Fibroblast of skin of right quadriceps (primary cell): Measurements from ENCODE around the gene CDH8.
"Not testable (repeated sequence)": the region's sequence is repeated elsewhere in the genome, so short reads cannot be mapped to it uniquely, and the experiment has no call there.

Source experiments
- DNase-seq: peaks from one replicate; pipeline ENCODE4 v3.0.0-alpha.2; 2013

Gene CDH8

DNA sequence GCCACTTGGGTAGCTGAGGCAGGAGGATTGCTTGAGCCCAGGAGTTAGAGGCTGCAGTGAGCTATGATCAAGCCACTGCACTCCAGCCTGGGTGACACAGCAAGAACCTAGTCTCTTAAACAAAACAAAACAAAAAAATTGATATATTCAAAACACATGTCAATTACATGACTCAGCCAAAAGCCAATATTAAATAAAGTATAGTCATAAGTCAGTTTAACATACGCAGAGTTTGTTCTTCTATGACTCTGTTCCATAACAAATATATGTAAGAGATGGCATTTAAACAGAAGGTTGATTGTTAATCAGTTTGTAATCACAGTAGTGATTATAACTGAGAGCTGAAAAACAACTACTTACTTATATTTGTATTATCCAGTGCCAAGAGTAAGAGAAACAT lies 106.5 kb downstream of the CDH8 start:
- no peak for DNase-seq

DNA sequence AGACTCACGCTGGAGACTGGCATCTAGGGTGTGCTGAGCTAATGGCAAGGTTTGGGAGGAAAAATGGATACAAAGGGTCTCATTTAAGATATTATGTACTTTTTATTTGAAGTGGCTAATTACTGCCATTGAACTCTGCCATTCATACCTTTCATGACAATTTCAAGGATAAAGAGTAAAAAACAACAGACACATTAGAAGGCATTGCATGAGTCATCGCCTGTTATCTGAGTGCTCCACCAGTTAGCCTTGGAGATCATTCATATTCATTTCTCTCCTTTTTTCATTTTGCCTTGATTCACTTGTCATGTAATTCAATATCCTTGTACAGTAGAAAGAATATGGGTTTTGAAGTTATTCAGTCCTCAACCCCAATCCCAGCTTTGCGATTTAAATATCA lies 109.5 kb downstream of the CDH8 start:
- DNase-seq, result no peak

DNA sequence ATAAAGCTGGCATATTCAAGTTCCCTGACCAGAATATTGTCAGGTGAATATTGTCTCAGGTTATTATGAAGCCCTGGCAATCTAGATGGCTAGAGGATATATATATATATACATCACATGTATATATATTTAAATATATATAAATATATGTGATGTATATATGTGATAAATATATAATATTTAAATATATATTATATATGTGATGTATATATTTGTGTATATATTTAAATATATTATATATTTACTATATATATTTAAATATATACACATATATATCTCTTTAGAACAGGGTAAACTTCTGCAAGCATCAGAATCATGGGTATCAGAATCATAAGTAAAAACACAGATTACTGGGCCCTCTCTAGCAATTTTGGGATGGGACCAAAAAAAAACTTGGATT lies 112.6 kb downstream of the CDH8 start:
- no peak for DNase-seq

DNA sequence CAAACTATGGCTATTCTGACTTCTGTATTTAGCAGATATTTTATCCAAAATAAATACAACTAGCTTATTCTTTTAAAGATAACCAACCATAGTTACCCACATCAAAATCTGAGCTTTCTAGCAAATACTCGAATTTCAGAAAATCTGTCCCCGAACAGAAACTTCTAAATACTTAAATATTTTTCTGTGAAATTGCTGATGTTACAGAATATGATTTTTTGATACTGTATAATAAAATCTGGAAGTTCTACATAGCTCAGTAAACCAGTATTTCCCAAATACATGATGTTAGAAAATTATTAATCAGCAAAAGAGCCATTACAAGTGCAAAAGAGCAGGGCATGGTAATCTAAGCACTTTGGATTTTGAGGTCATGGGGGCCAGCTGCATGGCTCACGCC lies 114.9 kb downstream of the CDH8 start:
- no peak for DNase-seq

DNA sequence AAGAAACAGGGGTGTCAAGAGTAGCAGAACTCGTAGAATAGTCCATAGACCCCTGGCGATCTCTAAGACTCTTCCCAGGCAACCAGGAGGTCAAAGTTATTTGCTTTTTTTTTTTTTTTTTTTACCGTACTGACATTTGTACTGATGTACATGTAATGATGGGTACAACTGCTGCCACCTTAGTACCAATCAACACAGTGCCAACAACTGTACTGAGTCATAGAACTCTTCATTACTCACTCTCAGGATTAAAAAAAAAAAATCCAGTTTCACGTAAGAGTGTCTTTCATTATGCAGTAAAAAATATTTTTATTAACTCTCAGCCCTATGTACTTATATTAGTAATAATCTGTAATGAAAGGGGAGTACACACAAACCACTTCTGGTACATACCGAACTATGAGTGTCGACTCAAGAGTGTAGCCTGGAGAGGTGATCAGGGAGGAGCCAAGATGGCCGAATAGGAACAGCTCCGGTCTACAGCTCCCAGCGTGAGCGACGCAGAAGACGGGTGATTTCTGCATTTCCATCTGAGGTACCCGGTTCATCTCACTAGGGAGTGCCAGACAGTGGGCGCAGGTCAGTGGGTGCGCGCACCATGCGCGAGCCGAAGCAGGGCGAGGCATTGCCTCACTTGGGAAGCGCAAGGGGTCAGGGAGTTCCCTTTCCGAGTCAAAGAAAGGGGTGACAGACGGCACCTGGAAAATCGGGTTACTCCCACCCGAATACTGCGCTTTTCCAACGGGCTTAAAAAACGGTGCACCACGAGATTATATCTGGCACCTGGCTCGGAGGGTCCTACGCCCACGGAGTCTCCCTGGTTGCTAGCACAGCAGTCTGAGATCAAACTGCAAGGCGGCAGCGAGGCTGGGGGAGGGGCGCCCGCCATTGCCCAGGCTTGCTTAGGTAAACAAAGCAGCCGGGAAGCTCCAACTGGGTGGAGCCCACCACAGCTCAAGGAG lies 118.1 kb downstream of the CDH8 start:
- not testable (repeated sequence) for DNase-seq

DNA sequence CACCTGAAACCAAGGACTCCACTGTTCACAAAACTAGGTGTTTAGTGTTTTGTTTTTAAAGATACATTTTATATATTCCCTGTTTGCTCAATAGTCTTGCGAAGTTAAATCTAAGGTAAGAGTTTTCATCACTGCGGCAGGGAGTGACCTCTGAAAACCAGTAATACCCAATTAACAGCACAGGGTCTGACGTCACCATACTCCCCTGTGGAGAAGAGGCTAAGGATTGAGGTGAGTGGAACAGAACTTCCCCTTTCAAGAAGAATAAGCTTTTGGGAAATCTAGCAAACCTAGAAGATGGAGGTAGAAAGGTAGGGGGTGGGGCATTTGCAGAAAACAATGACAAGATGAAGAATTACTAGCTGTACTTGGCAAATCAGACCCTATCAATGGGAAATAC lies 120.7 kb downstream of the CDH8 start:
- DNase-seq, result no peak

DNA sequence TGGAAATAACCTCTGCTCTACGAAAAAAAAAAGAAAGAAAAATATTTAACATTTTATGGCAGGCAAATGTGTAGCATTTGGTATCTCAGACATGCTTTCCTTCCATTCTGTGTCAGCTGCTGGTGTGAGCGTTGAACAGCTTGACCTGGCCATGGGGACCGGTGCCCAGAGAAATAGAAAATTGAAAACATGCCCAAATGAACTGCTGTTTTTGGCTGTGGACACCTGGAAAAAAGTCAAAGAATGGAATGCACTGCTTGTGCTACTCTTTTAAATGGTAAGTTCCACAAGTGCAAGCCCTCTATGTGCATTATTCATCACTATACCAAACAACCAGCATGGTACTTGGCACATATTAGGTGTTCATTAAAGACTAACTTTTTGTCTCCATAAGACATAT lies 127.2 kb downstream of the CDH8 start:
- peak; percentile 18 for DNase-seq

DNA sequence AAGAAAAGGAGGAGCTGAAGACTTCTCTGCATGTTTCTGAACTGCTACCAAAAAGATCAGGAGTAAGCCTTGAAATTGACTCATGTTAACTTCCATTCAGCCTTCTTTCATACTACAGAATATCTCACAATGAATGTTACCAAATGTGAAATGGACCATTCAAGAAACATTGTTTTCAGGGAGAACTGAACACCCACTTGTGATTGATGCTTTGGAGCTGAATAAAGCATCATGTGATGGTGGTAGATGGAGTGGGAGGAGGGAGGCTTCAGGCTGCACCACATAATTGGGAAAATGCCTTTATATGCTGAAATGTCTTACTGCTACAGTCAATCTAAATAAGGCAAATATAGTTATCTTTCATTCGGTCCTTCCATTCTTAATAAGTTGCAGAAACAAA lies 127.8 kb downstream of the CDH8 start:
- no peak for DNase-seq

DNA sequence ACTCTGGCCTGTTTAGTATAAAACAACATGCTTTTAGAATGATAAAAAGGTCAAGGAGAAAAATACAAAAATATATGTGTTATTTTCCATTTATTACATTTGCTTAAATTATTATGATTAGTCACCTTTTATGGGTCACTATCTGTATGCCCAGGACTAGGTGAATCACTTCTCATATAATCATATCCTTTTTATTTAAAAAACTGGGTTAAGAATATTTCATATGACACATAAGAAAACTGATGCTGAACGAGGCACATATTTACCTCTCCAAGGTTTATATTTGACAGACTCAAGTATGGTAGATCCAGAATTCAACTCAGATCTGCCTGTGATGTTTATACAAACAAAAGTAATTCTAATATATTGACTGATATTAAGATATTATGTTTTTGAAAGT lies 134.5 kb downstream of the CDH8 start:
- DNase-seq, result no peak

DNA sequence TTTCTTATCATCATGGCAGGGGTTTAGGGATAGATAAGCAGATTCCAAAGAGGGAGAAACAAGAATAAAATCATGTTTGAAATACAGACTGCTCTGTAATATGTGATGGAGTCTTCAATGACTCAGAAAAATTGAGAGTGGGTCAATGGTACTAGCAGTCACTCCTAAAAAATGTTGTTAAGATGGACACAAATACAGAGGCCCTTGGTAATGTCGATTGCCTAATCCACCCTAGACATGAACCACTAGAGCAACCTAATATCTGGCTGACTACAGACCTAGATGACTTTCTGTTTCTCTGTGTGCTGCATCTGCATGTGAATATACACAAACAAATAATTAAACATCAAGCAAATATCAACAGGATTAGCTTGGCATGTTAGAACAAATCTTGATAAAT lies 135.8 kb downstream of the CDH8 start:
- peak; percentile 70 for DNase-seq

DNA sequence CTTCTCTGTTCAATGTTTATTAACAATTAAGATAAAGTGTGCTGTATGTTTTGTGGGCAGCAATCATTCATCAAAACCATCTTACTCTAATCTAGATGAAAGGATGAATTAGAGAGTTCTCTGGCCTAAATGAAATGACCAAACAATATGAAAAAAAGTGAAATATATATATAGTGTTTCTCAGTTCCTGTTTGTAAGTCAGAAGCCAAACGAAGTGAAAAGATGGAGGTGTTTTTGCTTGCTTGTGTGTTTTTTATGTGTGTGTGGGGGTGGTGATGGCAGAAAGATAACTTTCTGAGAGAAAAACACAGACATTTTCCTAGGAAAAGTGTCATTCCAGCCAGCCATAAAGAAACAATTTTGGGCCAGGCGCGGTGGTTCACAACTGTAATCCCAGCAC lies 138.6 kb downstream of the CDH8 start:
- no peak for DNase-seq

DNA sequence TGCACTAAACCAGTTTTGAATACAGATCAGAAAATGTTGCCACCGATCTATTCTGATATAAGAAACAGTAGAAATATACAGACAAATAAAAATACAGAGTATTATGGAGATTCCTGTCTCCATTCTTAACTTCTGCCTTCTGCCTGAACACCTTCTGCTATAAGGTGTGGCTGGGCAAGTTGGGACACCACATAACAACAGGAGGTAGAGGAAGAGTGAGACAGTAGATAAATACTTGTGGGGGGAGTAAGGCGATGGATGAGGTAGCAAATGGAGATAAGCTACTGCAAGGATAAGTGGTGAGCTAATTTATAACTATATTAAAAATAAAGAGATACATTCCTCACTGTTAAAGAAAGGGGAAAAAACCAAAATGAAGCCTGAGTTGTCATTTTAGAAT lies 143.7 kb downstream of the CDH8 start:
- DNase-seq, result no peak

DNA sequence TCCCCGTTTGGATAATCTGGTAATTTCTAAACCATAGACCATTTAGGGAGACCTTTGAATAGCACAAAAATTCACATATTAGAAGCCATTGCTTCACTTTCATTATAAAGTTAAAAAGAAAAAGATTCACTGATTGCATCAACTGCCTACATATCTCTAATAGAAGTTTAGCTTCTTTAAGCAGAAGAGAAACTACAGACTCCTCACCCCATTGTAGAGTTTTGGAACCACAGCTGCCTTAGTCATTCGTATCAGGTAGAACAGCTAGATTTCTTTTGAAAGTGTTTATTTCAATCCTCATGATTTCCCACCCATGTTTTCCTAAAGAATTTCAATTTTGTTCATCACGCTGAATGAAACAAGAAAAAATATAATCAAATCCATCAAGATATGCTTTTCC lies 144.8 kb downstream of the CDH8 start:
- no peak for DNase-seq

DNA sequence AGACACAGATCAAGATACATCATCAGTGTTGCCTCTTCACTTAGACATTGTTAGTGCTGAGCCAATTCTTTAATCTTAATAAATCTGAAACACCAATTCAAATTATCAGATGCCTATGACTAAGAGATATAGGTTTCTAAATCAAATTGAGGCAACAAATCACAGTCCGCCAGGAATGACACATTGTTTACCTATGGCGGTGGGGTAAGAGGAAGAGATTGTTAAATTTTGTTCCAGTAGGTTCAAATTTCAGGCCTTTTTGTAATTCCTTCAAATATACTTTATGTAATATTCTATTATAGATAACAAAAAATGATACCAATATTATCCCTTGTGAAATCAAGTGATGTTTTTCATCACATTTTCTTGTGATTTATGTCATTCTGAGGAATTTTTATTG lies 145.9 kb downstream of the CDH8 start:
- no peak for DNase-seq

DNA sequence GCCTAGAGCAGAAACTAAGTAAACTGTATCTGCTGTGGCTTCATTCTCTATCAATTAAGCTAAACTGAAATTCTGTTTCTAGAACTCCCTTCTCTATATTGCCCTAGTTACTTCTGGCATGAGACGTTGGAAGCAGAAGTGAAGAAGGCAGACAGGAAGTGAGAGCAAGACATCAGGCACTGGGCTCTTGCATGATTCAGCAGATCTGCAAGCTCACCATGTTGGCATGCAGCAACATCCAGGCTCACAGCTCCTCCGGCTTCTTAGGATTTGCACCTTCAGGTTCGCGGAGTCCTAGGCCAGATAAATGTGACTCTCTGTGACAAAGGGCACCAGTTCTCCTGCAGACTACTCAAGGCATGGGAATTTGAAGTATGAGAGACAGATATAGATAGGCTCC lies 148.3 kb downstream of the CDH8 start:
- DNase-seq, result peak; percentile 78

DNA sequence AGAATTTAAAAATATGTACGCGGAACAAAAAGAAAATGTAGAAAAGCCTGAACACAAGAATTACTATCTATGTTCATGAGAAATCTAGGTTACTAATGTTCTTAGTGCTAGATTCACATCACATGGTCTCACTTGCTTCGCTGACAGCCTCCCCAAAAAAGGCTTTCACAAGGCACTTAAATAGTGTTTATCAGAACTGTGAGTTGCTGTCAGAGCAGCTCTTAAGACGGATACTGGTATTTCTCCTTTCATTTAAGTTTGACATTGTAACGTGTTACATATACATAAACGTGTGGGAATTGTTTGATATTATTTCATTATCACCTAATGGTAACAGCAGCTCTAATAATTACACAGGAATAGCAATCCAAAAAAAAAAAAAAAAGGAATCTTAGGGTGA lies 150.9 kb downstream of the CDH8 start:
- no peak for DNase-seq

DNA sequence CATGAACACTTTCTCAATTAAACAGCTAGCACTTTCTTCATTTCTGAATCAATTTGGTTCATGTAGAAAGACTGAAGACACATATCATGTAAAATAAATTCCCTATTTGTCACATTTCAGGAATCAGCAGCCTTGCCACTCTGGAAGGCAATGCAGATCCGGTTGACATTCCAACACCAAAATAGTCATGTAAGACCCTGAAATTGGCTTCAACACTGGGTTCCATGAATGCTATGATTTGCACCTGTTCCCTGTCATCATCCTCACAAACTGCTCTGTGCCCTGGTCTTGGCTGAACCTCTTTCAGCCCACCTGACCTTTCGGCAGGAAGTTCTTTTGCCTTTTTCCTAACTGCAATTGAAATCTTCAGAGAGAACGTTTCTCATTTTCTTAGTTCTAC lies 156.9 kb downstream of the CDH8 start:
- no peak for DNase-seq

DNA sequence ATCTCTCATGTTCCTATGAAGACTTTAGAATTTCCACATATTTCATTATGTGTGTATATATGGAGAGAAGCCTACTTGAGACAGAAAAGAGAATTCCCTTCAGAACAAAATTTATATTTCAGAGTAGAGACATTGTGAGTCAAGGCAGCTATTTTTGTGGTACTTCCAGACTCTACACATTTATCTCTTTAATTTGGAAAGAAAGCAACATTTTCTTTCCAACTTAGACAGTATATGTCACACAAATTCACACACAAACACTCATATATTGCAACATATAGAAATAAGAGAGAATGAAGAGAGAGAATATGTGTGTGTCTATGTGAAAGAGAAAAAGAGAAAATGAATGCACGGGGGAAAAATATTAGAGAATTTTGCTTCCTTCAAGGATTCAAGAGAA lies 158.8 kb downstream of the CDH8 start:
- DNase-seq, result no peak

DNA sequence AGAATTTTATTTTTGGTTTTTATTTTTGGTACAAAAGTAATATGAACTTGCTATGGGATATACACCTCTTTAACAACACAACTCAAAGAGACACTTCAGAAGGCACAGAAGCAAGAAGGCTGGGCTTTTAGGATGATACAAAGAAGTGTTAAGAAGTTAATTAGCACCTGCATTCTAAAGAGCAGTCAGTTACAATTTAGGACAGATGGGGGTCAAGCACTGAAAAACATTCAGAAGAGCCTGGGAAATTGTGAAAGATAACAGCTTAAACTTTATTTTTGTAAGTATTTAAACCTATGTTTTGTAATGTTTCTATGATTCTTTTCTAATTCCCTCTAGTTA lies 163.5 kb downstream of the CDH8 start:
- DNase-seq, result no peak

DNA sequence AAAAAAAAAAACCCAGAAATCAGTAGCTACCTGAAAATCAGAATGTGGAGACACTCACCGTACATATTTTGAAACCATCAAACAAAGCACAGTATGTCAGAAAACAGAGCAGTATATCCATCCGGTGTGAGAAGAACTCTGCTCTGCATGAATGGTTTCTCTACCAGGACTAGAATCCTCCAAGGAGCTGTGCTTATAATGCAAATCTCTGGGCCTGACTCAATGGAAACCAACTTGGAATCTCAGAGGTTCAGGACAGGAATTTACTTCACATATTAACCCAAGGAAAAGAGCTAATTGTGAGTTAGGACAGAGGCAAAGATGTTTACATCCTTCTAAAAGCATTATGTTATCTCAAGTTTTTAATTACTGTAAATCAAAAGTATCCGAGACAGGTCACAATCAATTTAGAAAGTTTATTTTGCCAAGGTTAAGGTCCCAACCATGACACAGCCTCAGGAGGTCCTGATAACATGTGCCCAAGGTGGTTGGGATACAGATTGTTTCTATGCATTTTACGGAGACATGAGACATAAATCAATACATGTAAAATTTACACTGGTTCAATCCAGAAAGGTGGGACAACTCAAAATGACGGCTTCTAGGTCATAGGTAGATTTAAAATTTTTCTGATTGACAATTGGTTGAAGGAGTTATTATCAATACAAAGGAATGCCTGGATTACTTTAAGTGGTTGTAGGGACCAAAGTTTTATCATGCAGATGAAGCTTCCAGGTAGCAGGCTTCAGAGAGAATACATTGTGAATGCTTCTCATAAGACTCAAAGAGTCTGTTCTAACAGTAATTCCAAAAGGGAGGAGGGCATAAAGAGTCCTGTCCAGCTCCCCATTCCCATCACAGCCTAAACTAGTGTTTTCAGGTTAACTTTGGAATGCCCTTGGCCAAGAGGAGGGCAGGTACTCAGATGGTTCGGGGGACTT lies 164.1 kb downstream of the CDH8 start:
- no peak for DNase-seq

DNA sequence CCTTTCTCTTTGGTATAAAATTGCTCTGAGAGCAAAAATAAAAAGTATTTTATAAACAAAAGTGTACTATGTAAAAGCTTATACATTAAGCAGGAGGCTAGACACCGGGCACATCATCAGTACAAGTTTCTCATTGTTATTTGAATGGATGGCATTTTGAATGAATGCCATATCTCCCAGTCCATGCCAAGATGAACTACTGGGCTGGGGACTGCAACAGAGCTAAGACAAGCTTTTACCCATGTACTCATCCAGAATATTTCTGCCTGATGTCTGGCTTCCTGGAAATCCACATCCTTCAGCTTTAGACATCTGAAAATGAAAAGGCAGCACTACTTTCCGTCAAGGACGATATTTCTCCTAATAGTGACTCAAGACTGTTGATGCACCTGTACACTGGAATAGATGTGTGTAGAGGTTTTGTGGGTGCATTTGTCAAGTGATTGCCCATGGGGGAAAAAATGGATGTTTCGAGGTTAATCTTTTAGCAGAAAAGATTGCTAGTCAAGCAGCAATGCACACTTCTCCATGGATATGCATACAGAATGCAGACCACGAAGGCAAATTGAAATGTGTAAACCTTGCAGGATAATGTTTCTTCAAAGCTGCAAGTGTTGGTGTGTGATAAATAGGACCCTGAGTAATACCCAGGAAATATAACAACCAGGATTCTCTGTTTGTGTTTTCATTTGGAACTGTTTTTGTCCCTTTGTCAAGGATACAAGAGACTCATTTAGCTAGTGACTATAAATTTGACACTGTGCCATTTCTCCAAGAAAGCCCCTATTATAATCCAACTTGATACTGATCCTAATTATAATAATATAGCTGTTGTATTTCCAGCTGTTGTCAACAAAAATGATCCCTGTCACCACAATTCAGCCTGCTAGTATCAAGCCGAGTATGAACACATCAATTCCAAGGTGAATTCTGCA lies 173.8 kb downstream of the CDH8 start:
- no peak for DNase-seq

DNA sequence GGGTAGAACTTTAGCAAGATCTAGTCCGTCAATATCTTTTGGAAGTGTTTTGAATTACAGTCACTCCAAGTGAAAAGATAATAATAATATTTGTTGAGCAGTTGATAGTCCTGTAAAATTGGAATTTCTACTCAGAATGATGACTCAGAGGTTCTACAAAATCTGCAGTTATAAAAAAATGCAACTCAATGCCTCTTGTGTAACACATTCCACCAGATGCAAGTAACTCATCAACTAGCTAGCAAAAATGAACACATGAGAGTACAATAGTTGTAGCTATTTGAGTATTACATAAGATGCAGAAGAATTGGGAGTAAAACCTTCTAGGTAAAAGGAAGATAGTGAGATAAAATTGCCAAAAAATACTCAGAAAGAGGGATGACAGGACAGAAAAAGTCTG lies 177.2 kb downstream of the CDH8 start:
- peak; percentile 66 for DNase-seq

DNA sequence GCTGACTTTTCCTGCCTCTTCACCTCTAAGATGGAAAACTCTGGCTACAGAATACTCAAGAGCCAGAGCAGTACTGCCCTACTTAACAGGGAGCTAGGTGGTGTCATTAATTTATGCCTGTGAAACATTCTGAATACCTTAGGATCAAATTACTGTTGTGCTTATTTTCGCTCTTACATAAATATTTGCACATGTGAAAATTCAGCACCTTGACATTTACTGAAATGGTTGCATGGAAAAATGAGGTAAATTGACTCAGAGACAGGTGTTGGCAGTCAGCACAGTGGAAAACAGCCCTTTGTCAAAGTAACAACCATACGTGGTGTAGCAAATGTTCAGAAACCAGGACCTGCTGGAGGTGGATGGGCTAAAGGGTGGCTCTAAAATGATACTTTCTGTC lies 193.6 kb downstream of the CDH8 start:
- DNase-seq, result no peak
